WTC11 (cell line): ENCODE results near the gene DGKG. TPM values are rescaled to one million over a fixed set of nuclear protein-coding genes. Genes with fewer than 3 reads are reported as not detected.

ENCODE experiments used
- ATAC-seq: fragments of 200-7000 bp; cut with Tn5 transposase; 2 replicates; pipeline ENCODE4 v1.10.0; 2021; ENCODE audit warnings: mild to moderate bottlenecking, moderate library complexity
- CTCF ChIA-PET: fragments of 300-600 bp; sonication (Branson Sonifier 250); formaldehyde crosslinking; loops from one replicate; lab custom pipeline; 2021; ENCODE audit warnings: antibody characterized with exemption; lab: Charles Lee
- POLR2A ChIA-PET: fragments of 350-600 bp; sonication (Branson Sonifier 250); formaldehyde crosslinking; loops from one replicate; lab custom pipeline; 2021; ENCODE audit warnings: antibody characterized with exemption; lab: Charles Lee
- DNase-seq: peaks from one replicate; pipeline ENCODE4 v3.0.0; 2021; ENCODE audit warnings: low spot score
- H3K27ac Mint-ChIP-seq: 2 replicates; pipeline ENCODE4 v1.8.0; 2021; ENCODE audit warnings: mixed read lengths
- H3K27me3 Mint-ChIP-seq: 2 replicates; pipeline ENCODE4 v1.8.0; 2021; ENCODE audit warnings: low read depth, mild to moderate bottlenecking, moderate library complexity, mixed read lengths
- H3K36me3 Mint-ChIP-seq: 2 replicates; pipeline ENCODE4 v1.8.0; 2021; ENCODE audit warnings: mixed read lengths
- H3K4me1 Mint-ChIP-seq: 2 replicates; pipeline ENCODE4 v1.8.0; 2022; ENCODE audit warnings: mixed read lengths
- H3K4me3 Mint-ChIP-seq: 2 replicates; pipeline ENCODE4 v1.8.0; 2021; ENCODE audit warnings: mild to moderate bottlenecking, moderate library complexity, mixed read lengths
- H3K9me3 Mint-ChIP-seq: 2 replicates; pipeline ENCODE4 v1.8.0; 2021; ENCODE audit warnings: mixed read lengths
- ATF2 ChIP-seq: sonication (generic); formaldehyde crosslinking; IDR thresholded peaks from 2 replicates; pipeline ENCODE4 v1.8.1; 2022; ENCODE audit warnings: low read depth, missing genetic modification reagents, borderline replicate concordance
- CBFB ChIP-seq: sonication (generic); formaldehyde crosslinking; IDR thresholded peaks from 2 replicates; pipeline ENCODE4 v1.8.1; 2022; ENCODE audit warnings: mild to moderate bottlenecking, low read depth, missing genetic modification reagents
- EMX1 ChIP-seq: fragments of 250-450 bp; sonication (Bioruptor Pico); IDR thresholded peaks from 2 replicates; pipeline ENCODE4 v1.8.0; 2021; ENCODE audit warnings: mild to moderate bottlenecking
- ERG ChIP-seq: fragments of 250-450 bp; sonication (Bioruptor Pico); IDR thresholded peaks from 2 replicates; pipeline ENCODE4 v1.8.0; 2021; ENCODE audit warnings: mild to moderate bottlenecking
- ESRRA ChIP-seq: sonication (generic); formaldehyde crosslinking; IDR thresholded peaks from 2 replicates; pipeline ENCODE4 v1.8.1; 2022; ENCODE audit warnings: mild to moderate bottlenecking, missing genetic modification reagents, borderline replicate concordance
- MXD4 ChIP-seq: fragments of 250-450 bp; sonication (Bioruptor Pico); IDR thresholded peaks from 2 replicates; pipeline ENCODE4 v1.8.0; 2021; ENCODE audit warnings: mild to moderate bottlenecking, moderate library complexity, borderline replicate concordance
- SMAD3 ChIP-seq: sonication (generic); formaldehyde crosslinking; IDR thresholded peaks from 2 replicates; pipeline ENCODE4 v1.8.0; 2022; ENCODE audit warnings: missing genetic modification reagents, mild to moderate bottlenecking, borderline replicate concordance
- TEAD4 ChIP-seq: sonication (generic); formaldehyde crosslinking; IDR thresholded peaks from 2 replicates; pipeline ENCODE4 v1.8.0; 2022; ENCODE audit warnings: mild to moderate bottlenecking, missing genetic modification reagents
- ZNF416 ChIP-seq: fragments of 250-450 bp; sonication (Bioruptor Pico); IDR thresholded peaks from 2 replicates; pipeline ENCODE4 v1.9.0; 2021; ENCODE audit warnings: mild to moderate bottlenecking, inconsistent platforms
- total RNA-seq: library from RNA; stranded (reverse); gene quantifications from 3 replicates; pipeline ENCODE4 v1.2.3, GENCODE V29; 2021
- TF ChIP-seq, protein P1 (sequence below): fragments of 250-450 bp; sonication (Bioruptor Pico); IDR thresholded peaks from 2 replicates; pipeline ENCODE4 v2.1.2; 2022; ENCODE audit warnings: mild to moderate bottlenecking, moderate library complexity
- TF ChIP-seq, protein P2 (sequence below): sonication (generic); formaldehyde crosslinking; IDR thresholded peaks from 2 replicates; pipeline ENCODE4 v1.8.1; 2023; ENCODE audit warnings: mild to moderate bottlenecking, missing genetic modification reagents, borderline replicate concordance
- TF ChIP-seq, protein P3 (sequence below): sonication (generic); formaldehyde crosslinking; IDR thresholded peaks from 2 replicates; pipeline ENCODE4 v1.8.0; 2023; ENCODE audit warnings: mild to moderate bottlenecking, missing genetic modification reagents

The DGKG gene
- total RNA-seq, 1 experiment from 2014 or later: 0.92 TPM

DNA sequence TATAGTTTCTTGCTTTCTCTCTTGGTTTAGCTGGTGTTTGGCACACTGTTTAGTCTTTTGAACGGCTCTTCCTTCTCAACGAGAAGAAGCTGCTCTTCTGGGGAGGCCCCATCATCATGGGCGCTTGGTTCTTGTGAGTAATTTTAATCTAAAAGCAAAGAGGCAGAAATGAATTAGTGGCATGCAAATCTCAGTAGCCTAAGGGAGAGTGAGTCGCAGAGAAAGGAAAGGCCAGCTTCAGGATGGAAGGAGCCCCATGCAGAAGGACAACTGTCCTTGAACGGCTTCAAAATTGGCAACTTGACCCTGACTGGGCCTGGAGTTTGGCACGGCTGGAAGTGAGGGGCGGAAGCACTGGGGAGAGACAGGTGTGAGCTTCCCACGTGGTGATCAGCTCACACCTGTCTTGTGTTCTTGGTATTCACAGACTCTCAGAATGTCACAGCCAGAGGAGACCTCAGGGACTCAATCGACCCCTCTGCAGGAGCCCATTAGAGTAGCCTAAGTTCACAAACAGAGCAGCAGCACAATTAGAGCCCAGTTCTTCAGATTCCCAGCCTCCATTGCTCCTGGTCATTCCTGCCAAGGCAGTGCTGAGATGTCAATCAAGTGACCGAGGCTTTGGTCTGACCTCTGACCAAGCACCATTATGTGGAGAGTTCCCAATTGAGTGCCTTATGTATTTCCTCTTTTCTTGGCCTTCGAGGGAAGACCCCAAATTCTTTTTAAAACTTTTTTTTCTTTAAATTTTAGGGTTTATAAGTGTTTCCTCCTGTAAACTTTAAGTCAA is 211.8 kb downstream of the DGKG start:
- Mint-ChIP-seq H3K4me1 (peaks cover 12% of the 10 kb centered on the region), H3K27ac (no peak overlapping the region), H3K27me3 (peaks cover 27% of the 10 kb centered on the region), H3K9me3 (no peaks in the 10 kb centered on the region), H3K4me3 (no peak overlapping the region), H3K36me3 (no peaks in the 10 kb centered on the region)
- ChIA-PET CTCF (no interaction called here), POLR2A (no interaction called here)
- TF ChIP-seq TEAD4 (CRISPR knock-in tag) (no peak), ATF2 (CRISPR knock-in tag) (no peak), ERG (CRISPR knock-in tag) (no peak), CBFB (CRISPR knock-in tag) (no peak), EMX1 (no peak), SMAD3 (CRISPR knock-in tag) (no peak), MXD4 (no peak)
- TF ChIP-seq, protein P1, sequence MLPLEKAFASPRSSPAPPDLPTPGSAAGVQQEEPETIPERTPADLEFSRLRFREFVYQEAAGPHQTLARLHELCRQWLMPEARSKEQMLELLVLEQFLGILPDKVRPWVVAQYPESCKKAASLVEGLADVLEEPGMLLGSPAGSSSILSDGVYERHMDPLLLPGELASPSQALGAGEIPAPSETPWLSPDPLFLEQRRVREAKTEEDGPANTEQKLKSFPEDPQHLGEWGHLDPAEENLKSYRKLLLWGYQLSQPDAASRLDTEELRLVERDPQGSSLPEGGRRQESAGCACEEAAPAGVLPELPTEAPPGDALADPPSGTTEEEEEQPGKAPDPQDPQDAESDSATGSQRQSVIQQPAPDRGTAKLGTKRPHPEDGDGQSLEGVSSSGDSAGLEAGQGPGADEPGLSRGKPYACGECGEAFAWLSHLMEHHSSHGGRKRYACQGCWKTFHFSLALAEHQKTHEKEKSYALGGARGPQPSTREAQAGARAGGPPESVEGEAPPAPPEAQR (CRISPR knock-in tag): no peak
- TF ChIP-seq, protein P2, sequence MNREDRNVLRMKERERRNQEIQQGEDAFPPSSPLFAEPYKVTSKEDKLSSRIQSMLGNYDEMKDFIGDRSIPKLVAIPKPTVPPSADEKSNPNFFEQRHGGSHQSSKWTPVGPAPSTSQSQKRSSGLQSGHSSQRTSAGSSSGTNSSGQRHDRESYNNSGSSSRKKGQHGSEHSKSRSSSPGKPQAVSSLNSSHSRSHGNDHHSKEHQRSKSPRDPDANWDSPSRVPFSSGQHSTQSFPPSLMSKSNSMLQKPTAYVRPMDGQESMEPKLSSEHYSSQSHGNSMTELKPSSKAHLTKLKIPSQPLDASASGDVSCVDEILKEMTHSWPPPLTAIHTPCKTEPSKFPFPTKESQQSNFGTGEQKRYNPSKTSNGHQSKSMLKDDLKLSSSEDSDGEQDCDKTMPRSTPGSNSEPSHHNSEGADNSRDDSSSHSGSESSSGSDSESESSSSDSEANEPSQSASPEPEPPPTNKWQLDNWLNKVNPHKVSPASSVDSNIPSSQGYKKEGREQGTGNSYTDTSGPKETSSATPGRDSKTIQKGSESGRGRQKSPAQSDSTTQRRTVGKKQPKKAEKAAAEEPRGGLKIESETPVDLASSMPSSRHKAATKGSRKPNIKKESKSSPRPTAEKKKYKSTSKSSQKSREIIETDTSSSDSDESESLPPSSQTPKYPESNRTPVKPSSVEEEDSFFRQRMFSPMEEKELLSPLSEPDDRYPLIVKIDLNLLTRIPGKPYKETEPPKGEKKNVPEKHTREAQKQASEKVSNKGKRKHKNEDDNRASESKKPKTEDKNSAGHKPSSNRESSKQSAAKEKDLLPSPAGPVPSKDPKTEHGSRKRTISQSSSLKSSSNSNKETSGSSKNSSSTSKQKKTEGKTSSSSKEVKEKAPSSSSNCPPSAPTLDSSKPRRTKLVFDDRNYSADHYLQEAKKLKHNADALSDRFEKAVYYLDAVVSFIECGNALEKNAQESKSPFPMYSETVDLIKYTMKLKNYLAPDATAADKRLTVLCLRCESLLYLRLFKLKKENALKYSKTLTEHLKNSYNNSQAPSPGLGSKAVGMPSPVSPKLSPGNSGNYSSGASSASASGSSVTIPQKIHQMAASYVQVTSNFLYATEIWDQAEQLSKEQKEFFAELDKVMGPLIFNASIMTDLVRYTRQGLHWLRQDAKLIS (CRISPR knock-in tag): no peak
- TF ChIP-seq, protein P3, sequence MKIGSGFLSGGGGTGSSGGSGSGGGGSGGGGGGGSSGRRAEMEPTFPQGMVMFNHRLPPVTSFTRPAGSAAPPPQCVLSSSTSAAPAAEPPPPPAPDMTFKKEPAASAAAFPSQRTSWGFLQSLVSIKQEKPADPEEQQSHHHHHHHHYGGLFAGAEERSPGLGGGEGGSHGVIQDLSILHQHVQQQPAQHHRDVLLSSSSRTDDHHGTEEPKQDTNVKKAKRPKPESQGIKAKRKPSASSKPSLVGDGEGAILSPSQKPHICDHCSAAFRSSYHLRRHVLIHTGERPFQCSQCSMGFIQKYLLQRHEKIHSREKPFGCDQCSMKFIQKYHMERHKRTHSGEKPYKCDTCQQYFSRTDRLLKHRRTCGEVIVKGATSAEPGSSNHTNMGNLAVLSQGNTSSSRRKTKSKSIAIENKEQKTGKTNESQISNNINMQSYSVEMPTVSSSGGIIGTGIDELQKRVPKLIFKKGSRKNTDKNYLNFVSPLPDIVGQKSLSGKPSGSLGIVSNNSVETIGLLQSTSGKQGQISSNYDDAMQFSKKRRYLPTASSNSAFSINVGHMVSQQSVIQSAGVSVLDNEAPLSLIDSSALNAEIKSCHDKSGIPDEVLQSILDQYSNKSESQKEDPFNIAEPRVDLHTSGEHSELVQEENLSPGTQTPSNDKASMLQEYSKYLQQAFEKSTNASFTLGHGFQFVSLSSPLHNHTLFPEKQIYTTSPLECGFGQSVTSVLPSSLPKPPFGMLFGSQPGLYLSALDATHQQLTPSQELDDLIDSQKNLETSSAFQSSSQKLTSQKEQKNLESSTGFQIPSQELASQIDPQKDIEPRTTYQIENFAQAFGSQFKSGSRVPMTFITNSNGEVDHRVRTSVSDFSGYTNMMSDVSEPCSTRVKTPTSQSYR (CRISPR knock-in tag): no peak
- DNase-seq (no peak), ATAC-seq (no peak; the same call in 1 of the 2 replicates)

DNA sequence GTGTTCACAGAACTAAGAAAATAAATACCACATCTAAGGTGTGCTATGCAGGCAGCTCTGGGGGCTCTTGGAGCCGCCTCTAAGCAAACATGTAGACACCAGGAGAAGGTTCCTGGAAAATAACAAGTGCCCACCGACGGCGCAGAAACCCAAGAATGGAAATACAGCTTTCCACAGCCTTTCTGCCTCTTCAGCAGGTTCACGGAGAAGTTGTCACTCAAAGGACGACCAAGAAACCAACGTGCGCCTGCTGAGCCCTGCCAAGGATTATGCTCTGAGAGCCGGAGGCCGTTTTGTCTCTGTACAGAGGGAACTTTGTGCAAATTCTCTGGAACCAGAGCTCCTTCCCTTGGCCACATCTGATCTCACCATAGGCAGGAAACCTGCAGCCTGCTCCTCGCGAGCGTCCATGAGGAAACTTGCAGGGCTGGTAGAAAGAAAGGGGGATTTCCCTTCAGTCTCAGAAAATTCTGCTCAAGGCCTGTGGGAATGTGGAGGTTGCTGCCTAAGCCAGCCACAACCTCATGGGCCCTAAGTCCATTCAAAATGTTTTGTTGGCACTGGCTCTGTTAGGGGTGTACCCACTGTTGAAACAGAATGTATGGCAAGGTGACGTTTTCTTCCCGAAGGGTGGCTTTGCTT is 212.6 kb downstream of the DGKG start:
- ChIA-PET CTCF (no interaction called here), POLR2A (interaction anchor here (0.5 kb wide), 1 partner anchor 212 kb away, joined by 3 read pairs; the partner anchor contains the start of gene TRA2B)
- peaks cover 27% of the 10 kb centered on the region for H3K27me3 Mint-ChIP-seq
- DNase-seq (no peak), ATAC-seq (no peak)
- H3K4me1 Mint-ChIP-seq: peaks cover 8% of the 10 kb centered on the region
- no peaks in the 10 kb centered on the region for H3K9me3 Mint-ChIP-seq
- no peak overlapping the region for H3K4me3 Mint-ChIP-seq
- no peak overlapping the region for H3K27ac Mint-ChIP-seq
- TF ChIP-seq ZNF416 (CRISPR knock-in tag): no peak
- no peak for TF ChIP-seq ESRRA
- TF ChIP-seq, all 79 proteins: peak for 0
- no peaks in the 10 kb centered on the region for H3K36me3 Mint-ChIP-seq
